Frontal cortex (tissue), 4 donors: ENCODE measurements around the gene CCK. TPM values are rescaled to one million over a fixed set of nuclear protein-coding genes. Genes with fewer than 3 reads are reported as not detected.
"Not testable (repeated sequence)": the region's sequence is repeated elsewhere in the genome, so short reads cannot be mapped to it uniquely, and the experiment has no call there.

ENCODE experiments used
- DNase-seq, 2 donors: peaks; one replicate each; pipeline ENCODE4 v3.0.0; 2012; ENCODE audit warnings: low spot score in 2 of 2
- FAIRE-seq: peaks from 2 replicates; lab custom pipeline; 2012; peaks lifted over from hg19 to GRCh38; lab: Jason Lieb, UNC
- total RNA-seq: library from RNA; depleted of rRNA; stranded (reverse); fragments of >200 nt; gene quantifications from one replicate; pipeline ENCODE4 v1.2.3, GENCODE V29; 2014
- donor health status: control.
- donor health status: control.
- donor health status: control.

The CCK gene, protein sequence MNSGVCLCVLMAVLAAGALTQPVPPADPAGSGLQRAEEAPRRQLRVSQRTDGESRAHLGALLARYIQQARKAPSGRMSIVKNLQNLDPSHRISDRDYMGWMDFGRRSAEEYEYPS
- 54.6 TPM for total RNA-seq

- no peak for FAIRE-seq
- DNase-seq = no peak
Measured at GRCh38 chr3:42266085-42266484, at the start of gene CCK. Gene CCK, minus strand, starts transcription at chr3:42266185. Its CDS starts 2,555 bp downstream, at chr3:42263630.

- no peak for DNase-seq
- no peak for FAIRE-seq
Measured at GRCh38 chr3:42314411-42314810, 48.4 kb upstream of the CCK start.

DNA sequence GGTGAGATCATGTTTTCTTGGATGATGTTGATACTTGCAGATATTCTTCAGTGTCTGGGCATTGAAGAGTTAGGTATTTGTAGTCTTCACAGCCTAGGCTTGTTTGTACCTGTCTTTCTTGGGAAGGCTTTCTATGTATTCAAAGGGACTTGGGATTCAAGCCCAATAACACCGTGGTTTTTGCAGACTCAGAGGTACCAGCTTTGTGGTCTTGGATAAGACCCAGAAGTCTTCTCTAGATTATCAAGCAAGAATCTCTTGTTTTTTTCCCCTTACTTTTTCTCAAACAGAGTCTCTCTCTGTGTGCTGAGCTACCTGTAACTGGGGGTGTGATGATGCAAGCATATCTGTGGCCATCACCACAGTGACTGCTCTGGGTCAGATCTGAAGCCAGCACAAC, 42.7 kb upstream of the CCK start:
- no peak for FAIRE-seq
- no peak for DNase-seq

- FAIRE-seq (no peak), DNase-seq (no peak)
Measured at GRCh38 chr3:42306499-42306898, 40.5 kb upstream of the CCK start.

DNA sequence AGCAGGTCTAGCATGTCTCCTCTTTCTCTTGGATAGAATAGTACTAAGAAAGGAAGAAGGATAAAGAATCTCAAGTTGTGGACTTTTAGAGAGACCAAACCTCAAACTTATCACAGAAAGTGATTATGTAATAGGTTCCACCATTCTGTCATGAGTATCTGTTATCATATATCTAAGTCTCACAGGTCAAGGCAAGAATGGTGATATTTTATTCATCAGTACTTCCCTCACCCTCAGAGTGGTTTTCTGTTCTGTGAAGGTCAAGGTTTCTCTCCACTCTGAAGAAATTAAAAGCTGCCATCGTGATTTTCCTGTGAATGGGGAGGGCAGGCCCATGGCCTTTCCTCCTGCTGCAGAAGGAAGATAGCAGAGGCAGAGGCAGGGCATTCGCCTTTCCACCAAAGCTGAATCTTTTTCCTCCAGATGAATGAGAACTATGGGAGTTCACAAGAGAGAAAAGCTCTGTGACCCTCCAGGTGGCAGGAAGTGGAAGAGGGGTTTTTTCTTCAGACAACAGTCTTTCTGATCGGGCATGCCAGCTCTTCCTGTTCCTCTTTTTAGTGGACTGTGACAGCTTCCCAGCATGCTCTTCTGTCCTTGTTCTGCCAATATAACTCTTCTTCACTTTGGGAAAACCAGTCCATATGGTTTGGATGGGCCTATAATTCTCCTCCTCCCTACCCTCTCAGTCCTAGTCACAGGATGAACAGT, 37.1 kb upstream of the CCK start:
- FAIRE-seq = no peak
- no peak for DNase-seq

DNA sequence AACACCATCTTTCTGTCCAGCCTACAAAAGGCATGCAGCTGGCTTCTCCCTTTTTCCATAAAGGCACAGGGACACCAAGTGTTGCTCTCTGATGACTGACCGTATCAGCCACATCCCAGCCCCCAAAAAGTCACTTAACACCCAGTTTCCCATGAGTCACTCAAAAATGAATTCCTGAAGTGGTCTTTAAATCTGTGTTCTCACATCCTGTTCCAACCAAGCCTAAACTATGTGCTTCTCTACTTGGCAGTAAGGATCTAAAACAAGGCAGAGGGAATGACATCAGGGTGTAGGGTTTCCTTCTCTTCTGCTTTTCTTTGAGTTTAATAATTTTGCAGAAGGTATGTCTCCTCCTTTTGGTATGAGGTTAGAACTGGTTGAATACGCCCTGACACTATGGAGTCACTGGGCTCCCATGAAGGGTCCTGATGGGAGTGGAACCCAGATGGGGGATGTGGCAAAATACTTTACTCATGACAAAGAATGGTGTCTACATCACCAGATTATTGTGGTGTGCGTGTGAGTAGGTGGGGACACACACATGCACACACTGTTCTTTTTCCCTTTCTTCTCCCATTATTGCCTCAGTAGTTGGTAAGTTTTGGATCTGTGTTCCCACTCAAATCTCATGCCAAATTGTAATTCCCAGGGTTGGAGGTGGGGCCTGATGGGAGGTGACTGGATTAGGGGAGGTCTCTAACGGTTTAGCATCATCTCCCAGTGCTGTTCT, 35.6 kb upstream of the CCK start:
- FAIRE-seq (no peak), DNase-seq (no peak)

GRCh38 chr3:42300778-42301177, 34.8 kb upstream of the CCK start:
- no peak for FAIRE-seq

GRCh38 chr3:42300013-42300412, 34.0 kb upstream of the CCK start:
- no peak for FAIRE-seq

More at GRCh38 chr3:42300778-42301177, 34.8 kb upstream of the CCK start:
- no peak for DNase-seq

GRCh38 chr3:42298259-42298658, 32.3 kb upstream of the CCK start:
- DNase-seq (no peak), FAIRE-seq (no peak)

More at GRCh38 chr3:42300013-42300412, 34.0 kb upstream of the CCK start:
- DNase-seq = no peak

- FAIRE-seq = no peak
Measured at GRCh38 chr3:42292009-42292408, 26.0 kb upstream of the CCK start.

DNA sequence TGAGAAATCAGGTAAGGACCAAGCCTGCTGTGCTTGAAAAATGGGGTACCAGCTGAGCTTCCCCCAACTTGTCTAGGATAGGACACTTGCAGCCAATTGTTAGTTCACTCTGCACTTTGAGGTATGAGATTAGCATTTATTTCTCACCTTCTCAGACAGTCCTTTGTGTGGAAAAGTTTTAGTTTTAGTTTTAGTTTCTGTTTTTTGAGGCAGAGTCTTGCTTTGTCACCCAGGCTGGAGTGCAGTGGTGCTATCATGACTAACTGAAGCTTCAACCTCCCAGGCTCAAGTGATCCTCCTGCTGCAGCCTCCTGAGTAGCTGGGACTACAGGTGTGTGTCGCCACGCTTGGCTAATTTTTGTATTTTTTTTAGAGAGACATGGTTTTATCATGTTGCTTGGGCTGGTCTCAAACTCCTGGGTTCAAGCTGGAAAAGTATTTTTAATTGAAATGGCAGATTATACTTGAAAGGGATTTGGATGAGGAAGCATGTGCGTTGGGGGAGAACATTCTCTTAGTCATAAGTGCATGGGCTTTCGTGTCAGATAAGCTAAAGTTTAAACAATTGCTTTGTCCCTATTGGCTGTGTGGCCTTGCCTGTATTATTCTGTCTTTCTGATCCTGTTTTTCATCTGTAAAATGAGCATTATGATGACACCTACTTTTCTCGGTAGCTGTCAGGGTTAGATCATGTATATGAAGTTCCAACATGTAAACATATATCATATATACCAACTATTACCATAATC, 25.2 kb upstream of the CCK start:
- DNase-seq = no peak
- FAIRE-seq = no peak

More at GRCh38 chr3:42292009-42292408, 26.0 kb upstream of the CCK start:
- DNase-seq = no peak

DNA sequence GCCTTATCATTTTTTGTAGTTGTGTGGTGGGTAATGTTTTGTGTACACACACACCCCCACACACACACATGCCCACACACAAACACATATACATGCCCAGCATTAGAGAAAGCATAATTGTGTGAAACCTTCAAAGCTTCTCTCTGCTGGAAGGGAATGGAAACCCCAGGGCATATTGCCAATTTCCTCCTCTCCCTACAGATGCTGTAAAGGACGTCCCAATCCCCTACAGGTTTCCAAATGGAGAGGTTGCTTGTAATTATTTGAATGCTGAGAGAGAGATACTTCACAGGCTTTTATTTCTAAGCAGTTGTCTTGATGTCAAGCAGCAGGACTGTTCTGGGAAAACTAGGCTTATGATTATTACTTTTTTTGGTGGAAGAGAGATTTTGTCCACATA, 23.0 kb upstream of the CCK start:
- DNase-seq (no peak), FAIRE-seq (no peak)

- DNase-seq = no peak
- FAIRE-seq = no peak
Measured at GRCh38 chr3:42288385-42288784, 22.4 kb upstream of the CCK start.

DNA sequence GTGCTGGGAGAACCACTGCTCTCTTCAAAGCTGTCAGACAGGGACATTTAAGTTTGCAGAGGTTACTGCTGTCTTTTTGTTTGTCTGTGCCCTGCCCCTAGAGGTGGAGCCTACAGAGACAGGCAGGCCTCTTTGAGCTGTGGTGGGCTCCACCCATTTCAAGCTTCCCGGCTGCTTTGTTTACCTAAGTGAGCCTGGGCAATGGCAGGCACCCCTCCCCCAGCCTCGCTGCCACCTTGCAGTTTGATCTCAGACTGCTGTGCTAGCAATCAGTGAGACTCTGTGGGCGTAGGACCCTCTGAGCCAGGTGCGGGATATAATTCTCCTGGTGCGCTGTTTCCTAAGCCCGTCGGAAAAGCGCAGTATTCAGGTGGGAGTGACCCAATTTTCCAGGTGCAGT, 21.4 kb upstream of the CCK start:
- DNase-seq, FAIRE-seq: not testable (repeated sequence)

- DNase-seq (no peak), FAIRE-seq (no peak)
Measured at GRCh38 chr3:42277676-42278075, 11.7 kb upstream of the CCK start.

DNA sequence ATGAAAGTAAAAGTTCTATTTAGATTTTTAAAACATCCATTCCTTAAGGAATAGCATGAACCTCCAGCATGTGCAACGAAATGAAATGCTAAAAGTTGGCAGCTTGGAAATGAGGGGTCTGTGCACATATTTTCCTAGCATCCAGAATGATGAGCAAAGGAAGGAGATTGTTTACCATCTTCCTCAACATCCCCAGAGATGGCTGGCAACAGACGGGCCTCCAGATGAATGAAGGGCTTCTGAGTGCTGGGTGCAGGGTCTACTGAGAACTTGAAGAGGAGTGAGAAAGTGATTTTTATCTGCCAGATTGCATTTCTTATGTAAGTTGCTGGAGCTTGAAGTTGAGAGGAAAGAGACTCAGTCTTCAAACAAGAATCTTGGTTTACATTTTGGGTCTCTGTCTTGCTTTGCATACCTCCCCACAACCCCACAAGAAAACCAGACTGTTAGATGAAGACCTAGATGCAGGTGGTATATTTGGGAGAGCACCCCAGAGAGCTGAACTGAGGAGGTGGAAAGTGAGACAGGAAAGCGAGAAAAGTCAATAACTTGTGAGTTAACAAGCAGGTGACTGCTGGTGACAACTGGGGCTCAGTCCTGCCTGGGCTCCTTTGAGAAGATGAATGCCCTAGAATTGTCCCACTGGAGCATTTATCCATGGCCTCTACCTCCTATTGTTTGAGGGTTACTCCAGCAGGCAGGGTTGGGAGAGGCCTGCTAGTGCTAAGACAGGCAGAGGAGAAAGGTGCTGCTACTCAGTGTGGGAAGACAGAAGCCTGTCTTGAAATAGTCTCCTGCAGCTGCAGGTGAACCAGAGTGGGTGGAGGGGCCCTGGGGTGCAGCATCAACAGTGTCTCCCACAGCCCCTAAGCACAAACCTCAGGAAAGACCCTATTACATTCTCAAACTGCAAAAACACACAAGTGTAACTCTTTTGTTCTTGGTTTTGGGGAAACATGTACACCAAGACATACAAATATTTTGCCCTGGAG, 10.5 kb upstream of the CCK start:
- no peak for FAIRE-seq
- no peak for DNase-seq

DNA sequence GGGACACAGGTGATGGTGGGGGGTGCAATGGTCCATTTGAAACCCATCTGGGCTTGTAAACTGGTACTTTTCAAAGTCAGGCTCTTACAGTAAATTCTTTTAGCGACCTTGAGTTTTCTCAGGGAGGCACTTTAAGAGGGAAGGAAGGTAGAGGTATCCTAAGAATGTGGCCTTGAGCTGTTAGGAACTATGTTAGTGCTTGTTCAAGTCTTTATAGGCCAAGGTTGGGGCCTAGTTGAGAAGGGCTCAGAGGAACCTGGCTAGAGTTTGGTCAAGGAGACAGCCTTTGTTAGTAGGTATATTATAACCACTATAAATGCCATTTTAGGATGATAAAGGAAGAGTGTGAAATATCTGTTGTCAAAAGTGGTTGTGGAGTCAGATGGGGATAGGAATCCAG, 9.2 kb upstream of the CCK start:
- FAIRE-seq (no peak), DNase-seq (no peak)

GRCh38 chr3:42274266-42274665, 8.3 kb upstream of the CCK start:
- DNase-seq (no peak), FAIRE-seq (no peak)

GRCh38 chr3:42273361-42273760, 7.4 kb upstream of the CCK start:
- no peak for DNase-seq
- FAIRE-seq = no peak
